COR-L47 (cell line): ENCODE results near the gene OSBPL8.

Source experiments
- DNase-seq: peaks from one replicate; lab custom pipeline; 2025; lab: John Stamatoyannopoulos, UW

OSBPL8 gene

GRCh38 chr12:76307083-76307482 is 252.5 kb downstream of the OSBPL8 start:
- DNase-seq: no peak

- DNase-seq: no peak
Measured at GRCh38 chr12:76303989-76304460, 255.5 kb downstream of the OSBPL8 start.

- DNase-seq: no peak
Measured at GRCh38 chr12:76303365-76303764, 256.2 kb downstream of the OSBPL8 start.
